Tibial nerve (tissue), 4 donors: ENCODE results near the gene SORCS2.

Experiments
- EP300 ChIP-seq, 2 donors: sonication (generic); formaldehyde crosslinking; IDR thresholded peaks; one replicate each; pipeline ENCODE4 v1.6.1; 2017; ENCODE audit warnings: antibody characterized with exemption in 2 of 2, mild to moderate bottlenecking in 1 of 2
- POLR2A ChIP-seq, 2 donors: fragments of 450-650 bp; IDR thresholded peaks; one replicate each; pipeline ENCODE4 v1.6.1; 2017; ENCODE audit warnings: antibody characterized with exemption in 2 of 2, mild to moderate bottlenecking in 2 of 2, moderate library complexity in 2 of 2
- TF ChIP-seq, protein P1 (sequence below), 5 experiments: fragments of 200-600 bp in 3 of 5; fragments of 450-650 bp in 2 of 5; sonication (generic) in 3 of 5; IDR thresholded peaks; one replicate each; pipeline ENCODE4 v1.5.1; 2016 to 2019; ENCODE audit warnings: antibody characterized with exemption in 5 of 5, mild to moderate bottlenecking in 3 of 5, moderate library complexity in 2 of 5

DNA sequence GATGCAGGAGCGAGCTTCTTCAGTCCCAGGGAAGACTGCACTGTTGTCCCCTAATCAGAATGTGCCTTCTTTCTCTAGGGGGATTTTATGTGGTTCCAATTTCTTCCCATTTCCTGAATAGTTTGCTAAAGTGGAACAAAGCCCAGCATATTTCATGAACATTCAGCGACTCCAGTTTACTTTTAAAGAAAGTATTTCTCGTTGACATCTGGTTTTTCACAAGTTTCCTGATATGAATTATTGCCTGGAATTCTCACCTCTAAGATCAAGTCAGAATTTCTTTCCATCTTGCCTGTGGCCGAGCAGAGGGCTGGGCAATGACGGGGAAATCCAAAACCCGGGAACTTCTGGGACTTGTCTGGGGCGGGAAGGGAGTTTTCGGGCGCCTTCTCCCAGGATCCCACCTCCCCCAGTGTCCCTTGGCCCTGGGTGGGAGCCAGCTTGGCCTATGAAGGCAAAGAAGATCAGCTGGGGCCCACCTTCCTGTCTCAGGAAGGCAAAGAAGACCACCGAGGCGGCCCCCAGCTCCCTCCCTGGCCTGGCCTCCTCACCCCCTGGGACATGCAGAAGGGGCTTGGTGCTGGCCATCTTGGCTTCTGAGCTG is 15.4 kb downstream of the SORCS2 start:
- TF ChIP-seq, protein P1, sequence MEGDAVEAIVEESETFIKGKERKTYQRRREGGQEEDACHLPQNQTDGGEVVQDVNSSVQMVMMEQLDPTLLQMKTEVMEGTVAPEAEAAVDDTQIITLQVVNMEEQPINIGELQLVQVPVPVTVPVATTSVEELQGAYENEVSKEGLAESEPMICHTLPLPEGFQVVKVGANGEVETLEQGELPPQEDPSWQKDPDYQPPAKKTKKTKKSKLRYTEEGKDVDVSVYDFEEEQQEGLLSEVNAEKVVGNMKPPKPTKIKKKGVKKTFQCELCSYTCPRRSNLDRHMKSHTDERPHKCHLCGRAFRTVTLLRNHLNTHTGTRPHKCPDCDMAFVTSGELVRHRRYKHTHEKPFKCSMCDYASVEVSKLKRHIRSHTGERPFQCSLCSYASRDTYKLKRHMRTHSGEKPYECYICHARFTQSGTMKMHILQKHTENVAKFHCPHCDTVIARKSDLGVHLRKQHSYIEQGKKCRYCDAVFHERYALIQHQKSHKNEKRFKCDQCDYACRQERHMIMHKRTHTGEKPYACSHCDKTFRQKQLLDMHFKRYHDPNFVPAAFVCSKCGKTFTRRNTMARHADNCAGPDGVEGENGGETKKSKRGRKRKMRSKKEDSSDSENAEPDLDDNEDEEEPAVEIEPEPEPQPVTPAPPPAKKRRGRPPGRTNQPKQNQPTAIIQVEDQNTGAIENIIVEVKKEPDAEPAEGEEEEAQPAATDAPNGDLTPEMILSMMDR (IDR thresholded peaks at IDR 0.05), result no peak
- TF ChIP-seq EP300 (IDR thresholded peaks at IDR 0.05), result no peak
- no peak for TF ChIP-seq POLR2A (IDR thresholded peaks at IDR 0.05)
